ENCODE data around the gene RARB.

DNA sequence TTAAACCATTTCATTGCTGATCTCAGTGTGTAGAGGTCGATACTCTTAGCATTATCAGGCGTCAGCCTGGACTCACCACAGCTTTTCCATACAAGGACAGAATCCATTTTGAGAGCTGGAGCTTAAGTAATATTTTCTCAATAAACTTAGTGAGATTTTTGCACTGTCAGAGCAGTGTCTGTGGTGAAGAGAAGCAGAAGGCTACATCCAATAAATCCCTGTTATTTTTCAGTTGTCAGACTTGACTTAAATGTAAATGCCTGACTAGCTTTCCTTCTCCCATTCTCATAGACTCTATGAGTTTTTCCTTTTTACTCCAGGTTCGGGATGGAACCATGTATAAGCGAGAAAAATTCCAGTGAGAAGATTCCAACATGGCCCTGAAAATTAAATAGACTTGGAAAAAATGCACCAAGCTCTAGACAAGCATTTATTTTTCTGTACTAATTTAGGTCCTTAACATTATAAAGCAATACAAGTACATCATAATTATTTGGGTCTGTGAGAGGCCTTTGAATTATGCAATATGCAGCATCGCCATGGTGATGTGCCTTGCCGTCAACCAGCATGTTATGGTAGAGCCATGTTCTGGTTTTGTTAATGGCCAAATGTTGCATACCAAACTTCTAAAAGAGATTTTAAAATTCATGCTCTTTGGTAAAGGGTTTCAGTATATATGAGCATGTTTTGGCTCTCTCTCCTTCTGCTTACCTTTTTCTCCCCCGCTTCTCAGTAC, 62.0 kb downstream of the RARB start:
- TF ChIP-seq, protein P1, sequence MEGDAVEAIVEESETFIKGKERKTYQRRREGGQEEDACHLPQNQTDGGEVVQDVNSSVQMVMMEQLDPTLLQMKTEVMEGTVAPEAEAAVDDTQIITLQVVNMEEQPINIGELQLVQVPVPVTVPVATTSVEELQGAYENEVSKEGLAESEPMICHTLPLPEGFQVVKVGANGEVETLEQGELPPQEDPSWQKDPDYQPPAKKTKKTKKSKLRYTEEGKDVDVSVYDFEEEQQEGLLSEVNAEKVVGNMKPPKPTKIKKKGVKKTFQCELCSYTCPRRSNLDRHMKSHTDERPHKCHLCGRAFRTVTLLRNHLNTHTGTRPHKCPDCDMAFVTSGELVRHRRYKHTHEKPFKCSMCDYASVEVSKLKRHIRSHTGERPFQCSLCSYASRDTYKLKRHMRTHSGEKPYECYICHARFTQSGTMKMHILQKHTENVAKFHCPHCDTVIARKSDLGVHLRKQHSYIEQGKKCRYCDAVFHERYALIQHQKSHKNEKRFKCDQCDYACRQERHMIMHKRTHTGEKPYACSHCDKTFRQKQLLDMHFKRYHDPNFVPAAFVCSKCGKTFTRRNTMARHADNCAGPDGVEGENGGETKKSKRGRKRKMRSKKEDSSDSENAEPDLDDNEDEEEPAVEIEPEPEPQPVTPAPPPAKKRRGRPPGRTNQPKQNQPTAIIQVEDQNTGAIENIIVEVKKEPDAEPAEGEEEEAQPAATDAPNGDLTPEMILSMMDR (conservative IDR thresholded peaks at IDR 0.05 in 1 of 2, IDR thresholded peaks at IDR 0.05 in 1 of 2; ENCODE audit: low read depth in 1 of 2, low read length in 2 of 2): no peak
- no peak for TF ChIP-seq EZH2 (IDR thresholded peaks at IDR 0.05; ENCODE audit: low read length, missing control alignments)

Data from fibroblast of lung (primary cell).